Uterus (tissue), 4 donors: ENCODE measurements around the gene RIPK4. TPM values are rescaled to one million over a fixed set of nuclear protein-coding genes. Genes with fewer than 3 reads are reported as not detected.

Experiments
- DNase-seq, 2 donors: peaks; one replicate each; pipeline ENCODE4 v3.0.0-alpha.2; 2019 to 2020
- H3K27ac ChIP-seq, 2 donors: fragments of 200-600 bp; sonication (generic); 1 replicate in 1 of 2; 2 replicates in 1 of 2; pipeline ENCODE4 v1.5.1; 2016 to 2018
- H3K27me3 ChIP-seq, 2 donors: fragments of 200-600 bp; sonication (generic); one replicate each; pipeline ENCODE4 v1.5.1; 2018 to 2019; ENCODE audit warnings: control low read depth in 1 of 2
- H3K36me3 ChIP-seq, 2 donors: fragments of 200-600 bp; sonication (generic); one replicate each; pipeline ENCODE4 v1.5.1; 2019; ENCODE audit warnings: control low read depth in 1 of 2
- H3K4me1 ChIP-seq, 2 donors: fragments of 200-600 bp; sonication (generic); one replicate each; pipeline ENCODE4 v1.5.1; 2018 to 2019; ENCODE audit warnings: control low read depth in 1 of 2
- H3K4me3 ChIP-seq, 2 donors: fragments of 200-600 bp; sonication (generic); 1 replicate in 1 of 2; 2 replicates in 1 of 2; pipeline ENCODE4 v1.5.1; 2018 to 2019; ENCODE audit warnings: mild to moderate bottlenecking in 1 of 2
- H3K9me3 ChIP-seq, 2 donors: fragments of 200-600 bp; sonication (generic); one replicate each; pipeline ENCODE4 v1.5.1; 2019; ENCODE audit warnings: control low read depth in 1 of 2
- CTCF ChIP-seq, 4 experiments: fragments of 200-600 bp in 2 of 4; fragments of 450-650 bp in 2 of 4; sonication (generic) in 2 of 4; IDR thresholded peaks; one replicate each; pipeline ENCODE4 v1.5.1; 2016 to 2019; ENCODE audit warnings: antibody characterized with exemption in 4 of 4, mild to moderate bottlenecking in 2 of 4, moderate library complexity in 1 of 4
- POLR2A ChIP-seq, 2 donors: fragments of 450-650 bp; IDR thresholded peaks; one replicate each; pipeline ENCODE4 v1.6.1; 2016; ENCODE audit warnings: antibody characterized with exemption in 2 of 2, mild to moderate bottlenecking in 1 of 2, moderate library complexity in 1 of 2
- intact Hi-C: fragments of 100-400 bp; cut with DNase I; formaldehyde crosslinking; loops from one replicate; pipeline ENCODE4 v1.15.1; 2023; ENCODE audit warnings: low total_unique reads
- total RNA-seq, 4 donors: library from RNA; depleted of rRNA in 3 of 4; stranded (reverse); fragments of >200 nt in 3 of 4; gene quantifications; one replicate each; pipeline versions ENCODE4 v1.1.0 to v1.2.4, GENCODE V29; 2014 to 2023
- donor health status: DM: yes; HTN: yes; CAD: no.

RIPK4 gene
- total RNA-seq, 4 donors from 2014 or later, result 0.29 to 9.7 TPM; not detected in 2

- Histone ChIP-seq H3K4me1 (no peaks in the 10 kb centered on the region), H3K9me3 (no peaks in the 10 kb centered on the region), H3K4me3 (no peak overlapping the region), H3K27me3 (peaks cover 4 to 33% of the 10 kb centered on the region in 2 donors), H3K27ac (no peak overlapping the region), H3K36me3 (no peaks in the 10 kb centered on the region)
- intact Hi-C loops, result loop anchor here (5.0 kb wide), 1 partner anchor 167 kb away; no protein-coding TSS in a partner anchor
- TF ChIP-seq CTCF (IDR thresholded peaks at IDR 0.05) (no peak), POLR2A (IDR thresholded peaks at IDR 0.05) (no peak)
- DNase-seq, result no peak
These were observed 12.2 kb upstream of the RIPK4 start for GRCh38 chr21:41778930-41779600.

- no peak overlapping the region for H3K4me3 ChIP-seq
- intact Hi-C loops, result loop anchor here (5.0 kb wide), 1 partner anchor 166 kb away; no protein-coding TSS in a partner anchor
- H3K27me3 ChIP-seq, result peaks cover 4 to 36% of the 10 kb centered on the region in 2 donors
These were observed 11.3 kb upstream of the RIPK4 start for GRCh38 chr21:41777951-41778815.

GRCh38 chr21:41776778-41777177 is 9.9 kb upstream of the RIPK4 start:
- no peaks in the 10 kb centered on the region for H3K9me3 ChIP-seq
- no peak overlapping the region for H3K27ac ChIP-seq
- no peak for TF ChIP-seq POLR2A (IDR thresholded peaks at IDR 0.05)
- no peak for TF ChIP-seq CTCF (IDR thresholded peaks at IDR 0.05)
- H3K36me3 ChIP-seq, result no peaks in the 10 kb centered on the region
- intact Hi-C loops, result loop anchor here (5.0 kb wide), 1 partner anchor 164 kb away; no protein-coding TSS in a partner anchor
- peaks cover 0 to 42% of the 10 kb centered on the region in 2 donors for H3K27me3 ChIP-seq
- no peaks in the 10 kb centered on the region for H3K4me1 ChIP-seq
- no peak for DNase-seq
- no peak overlapping the region for H3K4me3 ChIP-seq

More at GRCh38 chr21:41777951-41778815, 11.3 kb upstream of the RIPK4 start:
- Histone ChIP-seq H3K27ac (no peak overlapping the region), H3K36me3 (no peaks in the 10 kb centered on the region), H3K9me3 (no peaks in the 10 kb centered on the region), H3K4me1 (no peaks in the 10 kb centered on the region)
- DNase-seq, result peak; percentile 65 to 85
- peak; percentile 80 to 88 (median 86) for TF ChIP-seq CTCF (IDR thresholded peaks at IDR 0.05)
- TF ChIP-seq POLR2A (IDR thresholded peaks at IDR 0.05), result no peak

- no peak overlapping the region for H3K27ac ChIP-seq
- intact Hi-C loops, result loop anchor here (5.0 kb wide), 1 partner anchor 163 kb away; no protein-coding TSS in a partner anchor
- no peaks in the 10 kb centered on the region for H3K4me1 ChIP-seq
- H3K9me3 ChIP-seq, result no peaks in the 10 kb centered on the region
- TF ChIP-seq CTCF (IDR thresholded peaks at IDR 0.05) (no peak), POLR2A (IDR thresholded peaks at IDR 0.05) (no peak)
- H3K36me3 ChIP-seq, result no peaks in the 10 kb centered on the region
- no peak overlapping the region for H3K4me3 ChIP-seq
- peaks cover 0 to 34% of the 10 kb centered on the region in 2 donors for H3K27me3 ChIP-seq
- no peak for DNase-seq
These were observed 8.3 kb upstream of the RIPK4 start for GRCh38 chr21:41775149-41775472.
